KMS-11 (cell line): ENCODE results near the gene CIBAR2.

ENCODE experiments used
- H2AFZ ChIP-seq: fragments of 200-600 bp; sonication (generic); 2 replicates; pipeline ENCODE4 v1.6.1; 2016; ENCODE audit warnings: antibody characterized with exemption, mixed run types, low read depth
- H3K27ac ChIP-seq: fragments of 200-600 bp; sonication (generic); 2 replicates; pipeline ENCODE4 v1.6.1; 2016; ENCODE audit warnings: mild to moderate bottlenecking, mixed run types
- H3K27me3 ChIP-seq: fragments of 200-600 bp; sonication (generic); 2 replicates; pipeline ENCODE4 v1.6.1; 2017; ENCODE audit warnings: mild to moderate bottlenecking, low read depth, mixed run types, moderate library complexity; ENCODE audit not compliant: insufficient read depth
- H3K36me3 ChIP-seq: fragments of 200-600 bp; sonication (generic); 2 replicates; pipeline ENCODE4 v1.6.1; 2017; ENCODE audit warnings: mild to moderate bottlenecking, mixed run types; ENCODE audit not compliant: insufficient read depth
- H3K4me1 ChIP-seq: fragments of 200-600 bp; sonication (generic); 2 replicates; pipeline ENCODE4 v1.6.1; 2016; ENCODE audit warnings: mild to moderate bottlenecking, low read depth, mixed run types; ENCODE audit not compliant: poor library complexity, severe bottlenecking
- H3K4me2 ChIP-seq: fragments of 200-600 bp; sonication (generic); 2 replicates; pipeline ENCODE4 v1.7.0; 2016; ENCODE audit warnings: mild to moderate bottlenecking, mixed run types
- H3K4me3 ChIP-seq: fragments of 200-600 bp; sonication (generic); IDR thresholded peaks from 2 replicates; pipeline ENCODE4 v1.6.1; 2017; ENCODE audit warnings: low read depth, low read length, mixed read lengths; ENCODE audit not compliant: insufficient read depth
- H3K79me2 ChIP-seq: fragments of 200-600 bp; sonication (generic); 2 replicates; pipeline ENCODE4 v1.6.1; 2016; ENCODE audit warnings: low read depth, mixed run types; ENCODE audit not compliant: insufficient read depth
- H3K9ac ChIP-seq: fragments of 200-600 bp; sonication (generic); 2 replicates; pipeline ENCODE4 v1.6.1; 2016; ENCODE audit warnings: mild to moderate bottlenecking, mixed run types
- H4K20me1 ChIP-seq: fragments of 200-600 bp; sonication (generic); 2 replicates; pipeline ENCODE4 v1.6.1; 2016; ENCODE audit warnings: mild to moderate bottlenecking, mixed run types; ENCODE audit not compliant: insufficient read depth
- CTCF ChIP-seq: fragments of 200-600 bp; sonication (generic); conservative IDR thresholded peaks from 2 replicates; pipeline ENCODE4 v1.6.1; 2017; ENCODE audit warnings: low read depth, mild to moderate bottlenecking, antibody characterized with exemption, low read length, moderate library complexity, mixed read lengths

CIBAR2 gene

GRCh38 chr16:85075236-85075924 lies 36.9 kb downstream of the CIBAR2 start:
- Histone ChIP-seq H4K20me1 (no peaks in the 10 kb centered on the region), H2AFZ (no peak overlapping the region), H3K4me2 (no peak overlapping the region), H3K4me3 (no peak overlapping the region), H3K79me2 (no peaks in the 10 kb centered on the region), H3K4me1 (no peaks in the 10 kb centered on the region), H3K27ac (no peak overlapping the region), H3K9ac (no peak overlapping the region), H3K27me3 (no peaks in the 10 kb centered on the region), H3K36me3 (no peaks in the 10 kb centered on the region)
- TF ChIP-seq CTCF = no peak

GRCh38 chr16:85074225-85074914 lies 37.9 kb downstream of the CIBAR2 start:
- no peaks in the 10 kb centered on the region for H3K36me3 ChIP-seq

GRCh38 chr16:85072947-85073346 lies 39.3 kb downstream of the CIBAR2 start:
- no peak overlapping the region for H3K9ac ChIP-seq
- no peak overlapping the region for H2AFZ ChIP-seq
- no peak overlapping the region for H3K27ac ChIP-seq
- H3K4me1 ChIP-seq = no peaks in the 10 kb centered on the region
- no peak for TF ChIP-seq CTCF
- H3K27me3 ChIP-seq = no peaks in the 10 kb centered on the region
- H3K79me2 ChIP-seq = no peaks in the 10 kb centered on the region
- H3K4me3 ChIP-seq = no peak overlapping the region
- H3K36me3 ChIP-seq = no peaks in the 10 kb centered on the region
- no peaks in the 10 kb centered on the region for H4K20me1 ChIP-seq
- no peak overlapping the region for H3K4me2 ChIP-seq

More at GRCh38 chr16:85074225-85074914, 37.9 kb downstream of the CIBAR2 start:
- H2AFZ ChIP-seq = no peak overlapping the region
- H3K79me2 ChIP-seq = no peaks in the 10 kb centered on the region
- no peaks in the 10 kb centered on the region for H3K27me3 ChIP-seq
- no peaks in the 10 kb centered on the region for H3K4me1 ChIP-seq
- no peak overlapping the region for H3K27ac ChIP-seq
- no peak overlapping the region for H3K4me2 ChIP-seq
- no peaks in the 10 kb centered on the region for H4K20me1 ChIP-seq
- no peak overlapping the region for H3K9ac ChIP-seq
- no peak for TF ChIP-seq CTCF
- H3K4me3 ChIP-seq = no peak overlapping the region

- no peak overlapping the region for H3K27ac ChIP-seq
- no peaks in the 10 kb centered on the region for H3K27me3 ChIP-seq
- no peak overlapping the region for H3K4me2 ChIP-seq
- no peaks in the 10 kb centered on the region for H4K20me1 ChIP-seq
- H3K4me1 ChIP-seq = no peaks in the 10 kb centered on the region
- no peak overlapping the region for H3K9ac ChIP-seq
- TF ChIP-seq CTCF = no peak
- H3K4me3 ChIP-seq = no peak overlapping the region
- H3K36me3 ChIP-seq = no peaks in the 10 kb centered on the region
- no peaks in the 10 kb centered on the region for H3K79me2 ChIP-seq
- H2AFZ ChIP-seq = no peak overlapping the region
These were observed 40.0 kb downstream of the CIBAR2 start for GRCh38 chr16:85072076-85072860.
